Activated gamma-delta T cell (primary cell): Measurements from ENCODE around the gene SETBP1.

Experiments
- DNase-seq: peaks from one replicate; lab custom pipeline; 2025; lab: John Stamatoyannopoulos, UW

Gene SETBP1

GRCh38 chr18:44901283-44901682, 220.6 kb downstream of the SETBP1 start:
- no peak for DNase-seq

- DNase-seq = no peak
Observed at GRCh38 chr18:44903327-44903726, 222.6 kb downstream of the SETBP1 start.

GRCh38 chr18:44904768-44905167, 224.1 kb downstream of the SETBP1 start:
- DNase-seq = no peak

DNA sequence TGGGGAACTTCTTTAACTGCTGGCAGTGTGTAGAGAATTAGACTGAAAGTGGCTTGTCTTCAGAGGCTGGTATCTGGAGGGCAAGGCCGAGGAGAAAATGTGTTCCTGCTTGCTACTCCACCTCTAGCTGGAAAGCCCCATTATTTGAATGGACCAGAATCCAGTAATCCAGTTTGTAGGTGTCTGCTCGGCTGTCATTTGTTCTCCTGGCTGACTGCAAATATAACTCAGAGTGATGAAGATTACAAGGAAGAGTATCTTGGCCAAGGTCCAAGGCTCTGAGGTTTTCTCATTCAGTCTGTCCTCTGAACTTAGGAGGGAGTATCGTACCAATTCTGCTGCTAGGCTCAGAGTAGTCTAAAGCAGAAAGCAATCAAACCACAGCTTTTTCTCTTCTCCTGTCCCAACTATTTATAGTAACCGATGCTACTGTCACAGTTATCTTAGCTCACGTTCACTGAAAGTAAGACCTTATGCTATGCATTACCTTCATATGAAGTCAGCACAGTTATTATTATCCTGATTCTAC, 228.6 kb downstream of the SETBP1 start:
- no peak for DNase-seq

DNA sequence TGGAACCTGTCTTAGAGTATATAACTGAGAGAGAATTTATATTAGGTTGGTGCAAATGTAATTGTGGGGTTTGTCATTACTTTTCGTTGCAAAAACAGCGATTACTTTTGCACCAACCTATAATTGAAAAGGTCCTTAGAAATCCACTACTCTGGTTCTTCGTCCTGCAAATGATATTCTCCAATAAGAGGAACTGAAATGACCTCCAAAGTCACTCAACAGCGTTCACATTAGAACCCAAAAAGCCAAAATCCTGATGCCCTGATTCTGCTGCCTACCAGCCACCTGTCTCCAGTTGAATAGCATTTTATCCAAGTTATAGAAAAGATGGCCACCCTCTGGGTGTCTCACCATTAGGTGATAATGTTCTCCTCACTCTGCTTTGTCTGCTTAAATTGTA, 230.6 kb downstream of the SETBP1 start:
- no peak for DNase-seq

GRCh38 chr18:44911773-44912172, 231.1 kb downstream of the SETBP1 start:
- no peak for DNase-seq

DNA sequence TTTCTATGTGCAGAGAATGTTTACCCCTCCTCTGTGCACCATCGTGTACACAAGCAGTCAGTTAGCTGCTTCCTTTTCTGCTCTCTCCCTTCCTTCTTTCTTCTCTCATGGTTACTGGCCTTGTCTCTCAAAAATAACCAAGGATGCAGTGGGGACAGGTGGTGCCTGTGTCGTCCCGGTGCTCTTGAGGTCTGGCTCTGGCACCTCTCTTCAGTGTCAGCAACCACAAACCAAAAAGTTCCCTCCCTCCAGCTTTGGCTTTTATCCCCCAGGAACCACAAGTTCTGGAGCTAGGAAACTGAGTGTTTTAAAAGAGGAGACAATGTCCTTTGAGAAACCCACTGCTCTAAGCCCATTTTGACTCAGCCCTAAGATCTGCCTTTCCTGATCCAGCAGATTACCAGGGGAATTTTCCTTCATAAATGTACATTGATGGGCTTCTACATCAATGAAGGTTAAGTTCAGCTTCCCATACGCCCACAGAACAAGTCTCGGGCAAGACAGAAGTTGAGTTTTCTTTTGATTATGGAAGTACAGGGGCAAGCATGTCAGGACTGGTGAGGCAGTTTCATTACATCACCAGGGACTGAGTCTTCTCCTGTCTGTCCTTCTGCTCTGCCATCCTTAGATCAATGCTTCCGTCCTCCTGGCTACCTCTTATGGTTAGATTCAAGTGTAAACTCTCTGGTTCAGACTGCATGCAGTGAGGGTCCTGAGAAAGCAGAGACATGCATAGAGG, 232.2 kb downstream of the SETBP1 start:
- no peak for DNase-seq

- no peak for DNase-seq
Observed at GRCh38 chr18:44914028-44914427, 233.3 kb downstream of the SETBP1 start.

DNA sequence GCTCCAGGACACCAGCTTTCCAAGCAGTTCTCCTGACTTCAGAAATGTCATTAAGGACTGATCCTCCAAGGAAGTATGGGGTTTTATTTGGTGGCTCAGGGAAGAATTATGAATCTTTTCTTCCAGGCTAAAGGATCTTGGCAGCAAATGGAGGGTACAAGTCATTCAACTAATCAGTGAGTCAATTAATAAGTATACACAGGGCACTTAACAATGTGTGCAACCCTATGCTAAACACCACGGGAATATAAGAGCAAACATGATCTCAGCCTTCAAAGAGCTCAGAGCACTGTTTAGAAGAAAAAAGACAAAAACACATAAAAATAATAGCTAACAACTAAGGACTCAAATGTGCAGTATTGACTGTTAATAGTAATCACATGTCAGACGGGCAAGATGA, 234.5 kb downstream of the SETBP1 start:
- no peak for DNase-seq

- DNase-seq = no peak
Observed at GRCh38 chr18:44915661-44916060, 235.0 kb downstream of the SETBP1 start.

DNA sequence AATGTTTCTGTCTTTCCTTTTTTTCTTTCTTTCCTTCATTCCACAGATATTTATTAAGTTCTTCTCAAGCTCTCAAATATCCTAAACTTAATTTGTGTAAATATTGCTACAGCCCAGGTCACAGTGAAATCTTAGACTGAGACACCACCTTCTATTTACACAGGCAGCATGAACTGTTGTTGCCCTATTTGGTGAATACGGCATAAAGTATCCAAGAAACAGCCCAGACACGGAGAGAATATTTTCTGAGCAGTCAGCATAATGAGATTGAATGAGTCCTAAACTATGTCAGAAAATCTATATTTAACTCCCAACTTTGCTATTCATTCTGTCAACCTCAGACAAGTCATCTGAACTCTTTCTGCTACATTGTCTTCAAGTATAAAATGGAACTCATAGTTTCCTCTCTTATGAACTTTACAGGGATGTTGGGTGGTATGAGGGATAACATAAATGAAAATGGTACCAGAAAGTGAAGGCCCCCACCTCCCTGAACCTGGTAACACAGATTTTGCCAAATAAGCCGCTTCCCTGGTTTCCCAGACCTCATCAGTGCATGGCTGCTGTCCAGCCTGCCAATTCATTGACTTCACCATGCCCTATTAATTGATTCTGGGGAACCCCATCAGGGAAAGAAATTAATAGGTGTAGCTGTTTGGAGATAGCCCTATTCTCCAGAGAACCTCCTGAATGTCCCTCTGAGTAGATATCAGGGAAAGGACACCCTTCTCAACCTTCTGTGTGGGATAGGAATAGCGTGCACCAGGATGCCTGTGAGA, 235.9 kb downstream of the SETBP1 start:
- no peak for DNase-seq

- no peak for DNase-seq
Observed at GRCh38 chr18:44917216-44918141, 236.8 kb downstream of the SETBP1 start.

- no peak for DNase-seq
Observed at GRCh38 chr18:44918142-44918476, 237.4 kb downstream of the SETBP1 start.

- no peak for DNase-seq
Observed at GRCh38 chr18:44920441-44920840, 239.8 kb downstream of the SETBP1 start.

DNA sequence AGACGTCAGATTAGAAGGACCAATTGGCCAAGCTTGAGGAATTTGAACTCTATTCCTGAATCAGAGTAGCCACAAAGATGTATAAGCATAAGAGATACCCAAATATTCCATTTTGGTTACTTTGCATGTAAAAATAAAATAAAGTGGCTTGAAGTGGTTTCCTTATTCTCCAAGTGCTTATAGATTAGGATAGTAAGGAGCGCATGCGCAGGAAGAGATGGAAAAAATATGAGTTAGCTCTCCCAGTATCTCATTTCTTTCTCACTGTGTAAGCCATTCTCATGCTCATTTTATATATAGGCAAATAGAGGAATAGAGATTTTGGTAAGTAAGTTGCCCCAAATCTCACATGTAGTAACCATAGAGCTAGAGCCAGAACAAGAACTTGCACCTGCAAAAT, 241.3 kb downstream of the SETBP1 start:
- DNase-seq = no peak

- no peak for DNase-seq
Observed at GRCh38 chr18:44922968-44923367, 242.3 kb downstream of the SETBP1 start.

DNA sequence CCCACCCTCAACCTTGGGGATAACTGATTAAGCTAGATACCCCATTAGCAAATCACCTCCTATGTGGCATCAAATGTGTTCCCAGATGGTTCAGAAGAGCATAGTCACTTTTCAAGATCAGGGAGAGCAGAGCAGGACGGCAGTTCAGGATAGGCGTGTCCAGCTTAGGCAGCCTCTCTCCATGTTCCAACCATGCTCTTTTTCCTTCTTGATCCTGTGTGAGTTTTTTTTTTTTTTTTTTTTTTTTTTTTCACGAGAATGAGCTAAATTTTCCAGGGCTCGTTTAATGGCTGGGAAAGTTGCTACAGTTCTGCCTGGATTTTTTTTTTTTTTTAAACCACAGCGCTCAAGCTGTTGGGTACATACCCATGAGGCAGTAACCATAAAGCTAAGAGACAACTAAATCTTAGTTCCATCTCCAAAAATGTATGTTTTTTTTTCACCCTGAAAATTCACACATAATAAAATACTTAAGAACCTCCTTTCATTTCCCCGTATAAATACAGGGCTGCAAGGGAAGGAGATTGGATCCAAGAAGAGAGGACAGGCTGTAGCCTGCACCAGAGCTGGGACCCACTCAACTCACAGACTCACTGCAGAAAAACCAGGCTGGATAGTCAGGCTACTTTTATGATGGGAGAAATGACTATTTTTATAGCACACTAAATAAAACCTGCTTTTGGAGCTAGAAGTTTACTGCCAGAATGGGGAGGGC, 244.3 kb downstream of the SETBP1 start:
- DNase-seq = no peak

DNA sequence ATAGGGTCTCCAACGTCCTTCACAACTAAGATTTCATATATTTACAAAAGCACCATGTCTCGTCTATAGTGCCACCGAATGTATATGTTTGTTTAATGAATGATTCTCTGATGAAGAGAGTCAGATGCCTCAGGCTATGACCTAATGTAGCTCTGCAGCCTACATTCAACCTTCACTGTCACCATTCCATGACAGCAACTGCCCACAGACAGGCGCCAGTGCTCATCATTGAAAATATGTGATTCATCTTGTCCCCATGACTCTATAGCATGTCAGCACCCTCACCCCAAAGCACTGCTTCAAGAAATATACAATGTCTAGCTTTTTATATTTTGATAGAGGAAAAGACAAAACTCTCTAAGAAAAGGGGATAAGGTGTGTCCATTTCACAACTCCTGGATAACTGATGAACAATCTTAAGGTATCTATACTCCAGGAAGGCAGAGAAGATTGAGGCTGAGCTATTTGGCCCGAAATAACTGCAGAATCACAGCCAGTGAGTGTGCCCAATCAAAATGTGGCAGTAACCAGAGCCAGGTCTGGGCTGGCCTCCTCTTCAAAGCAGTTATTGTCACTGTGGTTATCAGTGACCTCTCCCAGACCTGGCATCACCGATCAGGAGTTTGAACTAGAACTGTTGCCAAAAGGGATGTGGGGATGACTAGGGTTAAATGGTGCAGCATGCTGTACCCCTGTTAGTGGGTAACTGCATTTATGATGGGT, 246.6 kb downstream of the SETBP1 start:
- DNase-seq = no peak

- DNase-seq = no peak
Observed at GRCh38 chr18:44934901-44935300, 254.2 kb downstream of the SETBP1 start.

- DNase-seq = no peak
Observed at GRCh38 chr18:44935455-44935854, 254.8 kb downstream of the SETBP1 start.

DNA sequence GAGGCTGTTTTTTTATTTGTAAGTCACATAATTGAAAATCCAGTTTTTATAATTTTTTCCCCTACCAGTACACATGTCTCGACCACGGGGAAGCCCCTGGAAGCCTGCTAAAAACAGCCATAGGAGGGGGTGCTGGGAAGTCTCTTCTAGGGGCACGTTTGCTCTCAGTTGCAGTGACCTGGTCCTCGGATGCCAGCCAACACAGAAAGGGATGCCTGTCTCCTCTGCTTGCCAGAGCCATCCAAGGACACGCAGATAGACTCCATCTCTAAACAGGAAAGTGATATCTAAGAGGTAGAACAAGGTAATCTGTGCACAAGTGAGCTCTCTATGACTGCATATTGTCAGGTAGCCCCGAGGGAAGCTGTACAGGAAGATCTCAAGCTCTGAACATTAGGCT, 255.8 kb downstream of the SETBP1 start:
- DNase-seq = no peak
